SK-N-SH (cell line): ENCODE data around the gene SH3PXD2B. TPM values are rescaled to one million over a fixed set of nuclear protein-coding genes. Genes with fewer than 3 reads are reported as not detected.

ENCODE experiments used
- CTCF ChIA-PET: fragments of 300-600, 350-600 bp; formaldehyde crosslinking; extraction: SDS; loops from one replicate; lab custom pipeline; 2021; lab: Yijun Ruan, JAX
- POLR2A ChIA-PET: fragments of 350-600 bp; sonication (Branson Sonifier 250); formaldehyde crosslinking; extraction: SDS; loops from one replicate; lab custom pipeline; 2020; ENCODE audit warnings: antibody characterized with exemption, inconsistent platforms; lab: Yijun Ruan, JAX
- DNase-seq: peaks from one replicate; pipeline ENCODE4 v3.0.0; 2012
- H2AFZ ChIP-seq: fragments of 200-600 bp; sonication (generic); 2 replicates; pipeline ENCODE4 v1.8.1; 2016; ENCODE audit warnings: antibody characterized with exemption, mild to moderate bottlenecking, low read depth
- H3F3A ChIP-seq: fragments of 200-600 bp; sonication (generic); replicated peaks from 2 replicates; pipeline ENCODE3; 2016; ENCODE audit warnings: antibody characterized with exemption, mild to moderate bottlenecking; ENCODE audit not compliant: insufficient read depth
- H3K27ac ChIP-seq, 2 experiments: fragments of 200-500 bp in 1 of 2; fragments of 200-600 bp in 1 of 2; sonication (Bioruptor generic) in 1 of 2; sonication (generic), shearing (Covaris generic) in 1 of 2; 2 replicates each; pipeline versions ENCODE4 v1.5.1 to v1.6.1; 2014 to 2016; ENCODE audit warnings: low read depth in 2 of 2, inconsistent platforms in 1 of 2, low read length in 1 of 2, mild to moderate bottlenecking in 1 of 2, mixed read lengths in 1 of 2
- H3K27me3 ChIP-seq: fragments of 200-600 bp; sonication (generic), shearing (Covaris generic); 2 replicates; pipeline ENCODE4 v1.6.1; 2016; ENCODE audit warnings: mixed run types; ENCODE audit not compliant: insufficient read depth
- H3K36me3 ChIP-seq, 2 experiments: fragments of 200-500 bp in 1 of 2; fragments of 200-600 bp in 1 of 2; sonication (Bioruptor generic) in 1 of 2; sonication (generic) in 1 of 2; replicated peaks in 1 of 2; 2 replicates each; pipeline versions ENCODE3 to v1.5.1; 2014 to 2016; ENCODE audit warnings: low read length in 1 of 2, mild to moderate bottlenecking in 1 of 2; ENCODE audit not compliant: insufficient read depth in 2 of 2, control insufficient read depth in 1 of 2
- H3K4me1 ChIP-seq, 2 experiments: fragments of 200-500 bp in 1 of 2; fragments of 200-600 bp in 1 of 2; sonication (Bioruptor generic) in 1 of 2; sonication (generic), shearing (Covaris generic) in 1 of 2; 2 replicates each; pipeline versions ENCODE4 v1.5.1 to v1.6.1; 2014 to 2016; ENCODE audit warnings: low read depth in 1 of 2, low read length in 1 of 2, mixed run types in 1 of 2; ENCODE audit not compliant: insufficient read depth in 2 of 2, control insufficient read depth in 1 of 2
- H3K4me2 ChIP-seq: fragments of 200-600 bp; sonication (generic), shearing (Covaris generic); 2 replicates; pipeline ENCODE4 v1.6.1; 2017; ENCODE audit warnings: mixed run types
- H3K4me3 ChIP-seq, 2 experiments: fragments of 200-500 bp in 1 of 2; fragments of 200-600 bp in 1 of 2; sonication (Bioruptor generic) in 1 of 2; sonication (generic), shearing (Covaris generic) in 1 of 2; 2 replicates each; pipeline versions ENCODE4 v1.5.1 to v1.8.1; 2014 to 2016; ENCODE audit warnings: low read depth in 2 of 2, inconsistent platforms in 1 of 2, low read length in 1 of 2, mild to moderate bottlenecking in 1 of 2, mixed read lengths in 1 of 2, moderate library complexity in 1 of 2
- H3K79me2 ChIP-seq: fragments of 200-600 bp; sonication (generic); 2 replicates; pipeline ENCODE4 v1.8.1; 2017; ENCODE audit warnings: mild to moderate bottlenecking; ENCODE audit not compliant: insufficient read depth
- H3K9ac ChIP-seq: fragments of 200-600 bp; sonication (generic); 2 replicates; pipeline ENCODE4 v1.6.1; 2017; ENCODE audit warnings: mixed run types
- H3K9me2 ChIP-seq: fragments of 200-600 bp; sonication (generic); 2 replicates; pipeline ENCODE4 v1.6.1; 2017; ENCODE audit warnings: mixed run types
- H3K9me3 ChIP-seq: fragments of 200-600 bp; sonication (generic); 2 replicates; pipeline ENCODE4 v1.6.1; 2017; ENCODE audit warnings: mixed run types, mild to moderate bottlenecking, moderate library complexity
- H4K20me1 ChIP-seq: fragments of 200-600 bp; sonication (generic); 2 replicates; pipeline ENCODE4 v1.6.1; 2017; ENCODE audit warnings: mild to moderate bottlenecking, mixed run types; ENCODE audit not compliant: insufficient read depth
- ELF1 ChIP-seq: IDR thresholded peaks from 2 replicates; pipeline ENCODE4 v1.4.0; 2012
- FOXM1 ChIP-seq: IDR thresholded peaks from 2 replicates; pipeline ENCODE4 v1.4.0; 2012; ENCODE audit warnings: low read depth, mild to moderate bottlenecking
- GABPA ChIP-seq: IDR thresholded peaks from 2 replicates; pipeline ENCODE4 v1.4.0; 2012; ENCODE audit warnings: low read depth, mild to moderate bottlenecking
- GATA2 ChIP-seq: sonication (generic); formaldehyde crosslinking; IDR thresholded peaks from 2 replicates; pipeline ENCODE4 v1.5.0; 2020; ENCODE audit warnings: mild to moderate bottlenecking, missing genetic modification reagents
- NFIC ChIP-seq: IDR thresholded peaks from 2 replicates; pipeline ENCODE4 v1.4.0; 2012; ENCODE audit warnings: borderline replicate concordance
- PBX3 ChIP-seq: IDR thresholded peaks from 2 replicates; pipeline ENCODE4; 2012
- RAD21 ChIP-seq: IDR thresholded peaks from 2 replicates; pipeline ENCODE4 v1.6.1; 2012; ENCODE audit warnings: mild to moderate bottlenecking, low read length
- RFX5 ChIP-seq: IDR thresholded peaks from 2 replicates; pipeline ENCODE4 v1.6.1; 2012; ENCODE audit warnings: mild to moderate bottlenecking, improper control_type of control experiment, low read length
- RXRA ChIP-seq: IDR thresholded peaks from 2 replicates; pipeline ENCODE4 v1.4.0; 2012; ENCODE audit warnings: low read depth, mild to moderate bottlenecking, borderline replicate concordance
- SIN3A ChIP-seq: IDR thresholded peaks from 2 replicates; pipeline ENCODE4 v1.6.1; 2012; ENCODE audit warnings: low read depth, mild to moderate bottlenecking, low read length, moderate library complexity, borderline replicate concordance
- SMC3 ChIP-seq: IDR thresholded peaks from 2 replicates; pipeline ENCODE4 v1.6.1; 2012; ENCODE audit warnings: low read depth, low read length, improper control_type of control experiment
- TAF1 ChIP-seq: IDR thresholded peaks from 2 replicates; pipeline ENCODE4 v1.6.1; 2012; ENCODE audit warnings: low read depth, mild to moderate bottlenecking, low read length, moderate library complexity, borderline replicate concordance
- TCF12 ChIP-seq: IDR thresholded peaks from 2 replicates; pipeline ENCODE4 v1.4.0; 2012
- ZBTB33 ChIP-seq: IDR thresholded peaks from 2 replicates; pipeline ENCODE4 v1.4.0; 2012; ENCODE audit warnings: low read depth, borderline replicate concordance
- whole genome bisulfite sequencing: methylation state at CpG from one replicate; pipeline ENCODE4 v1.1.6; 2017; ENCODE audit warnings: low lambda C conversion rate; 5-methylcytosine and 5-hydroxymethylcytosine counted together
- polyA plus RNA-seq, 3 experiments: library from polyadenylated mRNA; depleted of rRNA; stranded (reverse); fragments of >200 nt; gene quantifications; 2 replicates each; pipeline ENCODE4 v1.2.3, GENCODE V29; 2012
- TF ChIP-seq, protein P1 (sequence below): IDR thresholded peaks from 2 replicates; pipeline ENCODE4 v1.4.0; 2012; ENCODE audit warnings: low read depth

The SH3PXD2B gene
- polyA plus RNA-seq, 1 of the 3 experiments (the other 2 are of a cell fraction), result 15.0 TPM

DNA sequence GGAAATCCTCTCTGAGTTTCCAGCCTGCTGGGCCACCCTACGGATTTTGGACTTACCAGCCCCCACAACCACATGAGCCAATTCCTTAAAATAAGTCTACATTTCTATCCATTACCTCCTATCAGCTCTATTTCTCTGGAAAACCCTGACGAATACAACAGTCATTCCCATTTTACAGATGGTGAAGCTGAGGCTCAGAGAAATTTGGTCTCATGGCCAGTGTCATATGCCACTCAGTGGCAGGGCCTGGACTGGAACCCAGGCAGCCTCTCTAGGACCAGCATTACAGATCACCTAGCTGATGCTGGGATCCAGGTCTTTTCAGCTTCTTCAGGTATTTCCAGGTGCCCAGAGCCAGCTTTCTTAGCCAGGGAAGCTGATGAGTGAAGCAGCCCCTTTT, 45.0 kb upstream of the SH3PXD2B start (continued):
- TF ChIP-seq NFIC, result no peak
- TF ChIP-seq PBX3, result no peak
- TF ChIP-seq TAF1, result no peak
- TF ChIP-seq RXRA, result no peak
- TF ChIP-seq RAD21, result no peak
- no peak for TF ChIP-seq TCF12

- TF ChIP-seq GABPA, result no peak
- no peak for TF ChIP-seq GATA2
- no peak for TF ChIP-seq FOXM1
- TF ChIP-seq RAD21, result no peak
- no peak for TF ChIP-seq SIN3A
- TF ChIP-seq, protein P1, sequence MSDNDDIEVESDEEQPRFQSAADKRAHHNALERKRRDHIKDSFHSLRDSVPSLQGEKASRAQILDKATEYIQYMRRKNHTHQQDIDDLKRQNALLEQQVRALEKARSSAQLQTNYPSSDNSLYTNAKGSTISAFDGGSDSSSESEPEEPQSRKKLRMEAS, result no peak
- no peak for TF ChIP-seq RFX5
- no peak for TF ChIP-seq ELF1
- no peak for TF ChIP-seq ZBTB33
- no peak for TF ChIP-seq SMC3
- peaks cover 0 to 8% of the 10 kb centered on the region in 2 experiments; a peak in 1 of 4 replicates for H3K4me1 ChIP-seq
- H3K9me3 ChIP-seq, result no peaks in the 10 kb centered on the region
- no peak overlapping the region for H3K4me2 ChIP-seq
- no peak overlapping the region for H3K9ac ChIP-seq
- no peak for DNase-seq
- no peaks in the 10 kb centered on the region for H3K9me2 ChIP-seq
- no peaks in the 10 kb centered on the region for H3K79me2 ChIP-seq
- H3K27ac ChIP-seq, result no peak overlapping the region
- ChIA-PET CTCF (interaction anchor here (2.7 kb wide), 1 partner anchor 19 kb away, joined by 10 read pairs; no protein-coding TSS in a partner anchor), POLR2A (no interaction called here)
- H2AFZ ChIP-seq, result no peak overlapping the region
- peaks cover 4% of the 10 kb centered on the region; the same call in 1 of the 2 replicates for H3K27me3 ChIP-seq
- H3F3A ChIP-seq, result no peaks in the 10 kb centered on the region
- no peaks in the 10 kb centered on the region for H4K20me1 ChIP-seq
- H3K36me3 ChIP-seq, result no peaks in the 10 kb centered on the region
- no peak overlapping the region for H3K4me3 ChIP-seq
- WGBS, result 89% methylated on average over 12 of the region's 12 CpGs
Measured at GRCh38 chr5:172498431-172499129, 44.3 kb upstream of the SH3PXD2B start.
